ENCODE data around the gene PHTF2.

Gene PHTF2

DNA sequence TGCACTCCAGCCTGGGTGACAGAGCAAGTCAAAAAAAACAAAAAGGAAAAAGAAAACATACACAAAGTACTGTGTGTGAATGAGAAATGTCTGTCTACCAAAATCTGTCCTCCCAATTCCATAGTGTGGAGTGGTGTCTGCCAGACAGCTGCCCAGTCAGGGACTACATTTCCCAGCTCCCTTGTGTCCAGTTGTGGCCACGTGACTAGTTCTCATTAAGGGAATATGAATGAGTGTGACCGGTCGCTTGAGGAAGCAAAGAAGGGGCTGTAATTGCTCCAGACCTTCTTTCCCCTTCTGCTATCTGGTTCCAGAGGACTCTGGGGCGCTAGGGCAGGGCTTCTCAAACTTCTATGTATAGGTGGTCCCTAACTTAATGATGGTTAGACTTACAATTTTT lies 204.1 kb downstream of the PHTF2 start:
- DNase-seq: no peak

DNA sequence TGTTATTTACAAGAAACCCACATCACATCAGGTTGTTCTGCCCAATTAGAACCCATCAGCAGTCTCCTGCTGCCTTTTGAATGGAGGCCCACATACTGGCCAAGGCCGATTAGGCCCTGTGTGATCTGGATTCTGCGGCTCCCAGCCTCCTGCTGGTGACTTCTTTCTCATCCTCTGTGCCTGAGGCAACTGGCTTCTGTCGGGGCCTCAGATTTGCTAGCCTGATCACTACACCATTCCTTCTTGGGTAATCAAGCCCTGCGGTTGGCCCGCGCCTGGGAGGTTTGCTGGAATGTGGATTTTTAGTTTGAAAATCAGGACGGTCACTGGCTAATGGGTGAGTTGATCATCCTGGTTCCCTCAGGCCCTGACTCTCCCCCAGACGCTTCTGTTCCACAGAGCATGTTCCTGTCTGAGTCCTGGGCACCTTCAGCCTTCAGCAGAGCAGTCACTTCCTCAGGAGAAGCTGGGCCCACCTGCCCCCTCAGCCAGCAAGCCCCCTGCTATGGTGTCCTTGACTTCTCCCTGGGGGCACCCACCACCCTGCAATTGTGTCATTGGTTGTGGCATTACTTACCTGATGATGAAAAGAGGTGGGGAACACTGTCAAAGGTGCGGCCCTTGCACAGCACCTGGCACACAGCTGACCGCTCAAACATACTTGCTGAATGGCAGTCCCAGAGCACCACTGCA lies 207.6 kb downstream of the PHTF2 start:
- DNase-seq: no peak
